UCSD-AML1 (cell line): ENCODE measurements around the gene MPRIP.
A peak's percentile ranks its signal among the peaks of the same experiment; 100 is the strongest.
"Not testable (repeated sequence)": the region's sequence is repeated elsewhere in the genome, so short reads cannot be mapped to it uniquely, and the experiment has no call there.

Experiments
- DNase-seq: peaks from one replicate; lab custom pipeline; 2025; ENCODE audit not compliant: unreplicated experiment; lab: John Stamatoyannopoulos, UW

MPRIP gene

DNA sequence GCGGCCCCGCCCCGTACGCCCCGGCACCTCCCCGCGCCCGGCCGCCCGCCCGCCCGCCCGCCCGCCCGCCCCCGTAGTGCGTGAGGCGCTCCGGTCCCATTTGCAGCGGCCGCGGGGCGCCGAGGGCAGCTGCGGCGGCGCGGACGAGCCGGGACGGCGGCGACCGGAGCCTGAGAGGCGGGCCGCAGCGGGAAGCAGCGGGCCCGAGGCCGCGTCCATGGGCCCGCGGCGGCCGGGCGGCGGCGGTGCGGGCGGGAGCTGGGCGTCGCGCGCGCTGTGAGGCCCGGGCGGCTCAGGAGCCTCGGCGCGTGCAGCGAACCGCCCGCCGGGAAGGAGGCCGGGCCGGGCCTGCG is at the start of gene MPRIP:
Gene MPRIP, plus strand, starts transcription at position 74 of the 353 bp plus-strand sequence. CDS start 392 bp downstream, outside the sequence.
- no peak for DNase-seq

GRCh38 chr17:16994631-16995030 is 47.6 kb upstream of the MPRIP start:
- no peak for DNase-seq

DNA sequence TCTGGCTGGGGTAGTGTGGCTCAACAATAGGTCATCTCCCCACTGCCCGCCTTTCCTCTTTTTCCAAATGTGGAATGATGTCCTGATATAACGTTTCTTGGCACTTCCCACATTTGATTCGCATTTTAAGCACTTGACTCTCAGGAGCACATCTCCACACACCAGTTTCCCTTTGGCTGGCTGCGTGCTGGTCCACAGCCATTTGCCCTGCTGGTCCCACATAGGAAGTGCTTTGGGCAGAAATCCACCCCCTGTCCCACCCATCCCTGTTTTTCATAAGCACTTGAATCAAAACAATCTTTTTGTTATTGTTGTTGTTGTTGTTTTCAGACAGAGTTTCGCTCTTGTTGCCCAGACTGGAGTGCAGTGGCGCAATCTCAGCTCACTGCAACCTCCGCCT is 46.3 kb upstream of the MPRIP start:
- no peak for DNase-seq

- DNase-seq, result not testable (repeated sequence)
These were observed 45.5 kb upstream of the MPRIP start for GRCh38 chr17:16996726-16997125.

DNA sequence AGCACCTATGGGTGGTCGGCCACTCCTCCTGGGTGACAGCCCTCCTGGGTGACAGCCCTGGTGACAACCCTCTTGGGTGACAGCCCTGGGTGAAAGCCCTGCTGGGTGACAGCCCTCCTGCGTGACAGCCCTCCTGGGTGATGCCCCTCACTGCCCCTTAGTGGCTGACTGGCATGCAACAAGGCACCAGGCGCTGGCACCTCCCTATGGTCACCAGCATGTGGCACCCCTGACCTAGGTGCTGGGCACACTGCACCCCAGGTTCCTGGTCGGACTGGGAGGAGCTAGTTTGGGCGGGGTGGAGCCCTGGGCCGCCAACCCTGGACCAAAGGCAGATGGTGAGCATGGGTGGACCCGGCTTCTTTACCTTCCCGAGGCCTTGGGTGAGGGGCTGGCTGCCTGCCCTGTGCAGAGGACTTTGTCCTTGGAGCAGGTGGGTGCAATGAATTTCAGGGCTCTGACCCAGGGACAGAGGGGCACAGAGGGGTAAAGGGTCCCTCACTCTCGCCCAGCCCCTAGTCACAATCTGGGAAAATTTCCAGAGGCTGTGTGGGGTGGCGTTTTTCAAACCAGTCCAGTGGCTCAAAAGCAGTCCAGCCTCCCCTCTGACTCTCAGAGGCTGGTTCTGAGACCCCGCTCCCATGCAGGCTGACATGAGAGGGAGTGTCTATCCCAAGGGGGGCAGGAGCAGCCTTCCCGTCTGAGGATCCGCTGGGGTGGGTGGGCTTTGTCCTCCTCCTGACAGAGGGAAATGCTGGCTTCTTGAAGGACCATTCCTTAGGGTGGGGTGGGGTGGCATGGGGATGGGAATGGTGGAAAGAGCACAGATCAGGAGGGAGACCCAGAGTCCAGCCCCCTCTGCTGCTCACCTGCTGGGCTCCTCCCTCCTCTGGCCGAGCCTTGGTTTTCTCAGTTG is 44.5 kb upstream of the MPRIP start:
- DNase-seq, result no peak

DNA sequence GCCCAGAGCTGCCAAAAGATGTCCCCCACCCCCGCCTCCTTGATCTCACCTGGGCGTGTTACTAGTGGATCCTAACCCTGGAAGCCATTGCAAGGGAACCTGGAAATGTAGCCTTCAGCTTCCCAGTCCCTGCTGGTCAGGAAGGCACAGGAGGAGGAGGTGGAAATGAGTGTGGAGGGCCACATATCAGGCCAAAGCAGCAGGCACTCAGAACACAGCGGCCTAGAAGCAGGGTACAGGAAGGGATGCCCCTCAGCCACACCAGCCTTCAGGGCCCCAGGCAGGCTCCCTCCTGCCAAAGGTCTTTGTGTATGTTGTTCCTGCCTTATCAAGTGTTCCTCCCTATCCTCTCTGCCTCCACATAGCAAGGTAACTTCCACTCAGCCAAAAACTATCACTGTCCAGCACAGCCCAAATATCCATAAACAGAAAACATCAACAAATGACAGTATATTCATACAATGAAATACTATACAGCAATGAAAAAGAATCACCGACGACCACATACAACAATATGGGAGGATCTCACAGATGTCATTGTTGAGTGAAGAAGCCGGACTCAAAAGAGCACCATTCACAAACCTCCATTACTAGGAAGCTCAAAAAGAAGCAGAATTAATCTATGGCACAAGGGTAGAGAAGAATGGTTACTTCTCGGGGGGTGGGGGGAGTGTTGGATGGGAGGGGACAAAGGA is 42.2 kb upstream of the MPRIP start:
- no peak for DNase-seq

DNA sequence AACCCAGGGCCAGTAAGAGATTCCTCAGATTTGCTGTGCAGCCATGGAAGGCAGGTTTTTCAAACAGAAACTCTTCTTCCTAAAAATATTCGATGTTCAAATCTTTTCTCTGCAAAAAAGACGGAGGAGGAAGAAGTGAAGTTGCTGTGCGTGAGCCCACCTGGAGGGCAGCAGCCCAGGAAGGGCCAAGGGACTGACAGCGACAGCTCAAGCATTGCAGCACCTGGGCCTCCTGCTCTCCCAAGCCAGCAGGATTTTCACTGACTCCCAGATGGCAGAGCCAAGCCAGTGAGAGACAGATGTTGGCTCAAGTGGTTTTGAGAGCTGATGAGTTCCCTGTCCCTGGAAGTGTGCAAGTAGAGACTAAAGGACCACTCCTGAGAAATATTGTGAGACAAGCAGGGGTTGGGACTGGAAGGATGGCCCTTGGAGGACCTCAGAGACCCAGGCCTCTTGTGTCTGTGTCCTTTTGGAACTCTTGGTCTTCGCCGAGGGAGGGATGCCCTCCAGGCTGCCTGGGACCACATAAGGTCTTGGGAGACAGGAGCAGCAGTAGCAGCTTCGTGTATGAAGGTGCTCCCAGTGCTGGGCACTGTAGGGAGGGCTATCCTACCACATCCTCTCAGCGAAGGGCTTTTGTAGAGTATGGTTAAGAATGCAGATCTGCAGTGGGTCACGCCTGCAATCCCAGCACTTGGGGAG is 41.0 kb upstream of the MPRIP start:
- DNase-seq, result no peak

- DNase-seq, result peak; percentile 74
These were observed 40.3 kb upstream of the MPRIP start for GRCh38 chr17:17001874-17002520.

DNA sequence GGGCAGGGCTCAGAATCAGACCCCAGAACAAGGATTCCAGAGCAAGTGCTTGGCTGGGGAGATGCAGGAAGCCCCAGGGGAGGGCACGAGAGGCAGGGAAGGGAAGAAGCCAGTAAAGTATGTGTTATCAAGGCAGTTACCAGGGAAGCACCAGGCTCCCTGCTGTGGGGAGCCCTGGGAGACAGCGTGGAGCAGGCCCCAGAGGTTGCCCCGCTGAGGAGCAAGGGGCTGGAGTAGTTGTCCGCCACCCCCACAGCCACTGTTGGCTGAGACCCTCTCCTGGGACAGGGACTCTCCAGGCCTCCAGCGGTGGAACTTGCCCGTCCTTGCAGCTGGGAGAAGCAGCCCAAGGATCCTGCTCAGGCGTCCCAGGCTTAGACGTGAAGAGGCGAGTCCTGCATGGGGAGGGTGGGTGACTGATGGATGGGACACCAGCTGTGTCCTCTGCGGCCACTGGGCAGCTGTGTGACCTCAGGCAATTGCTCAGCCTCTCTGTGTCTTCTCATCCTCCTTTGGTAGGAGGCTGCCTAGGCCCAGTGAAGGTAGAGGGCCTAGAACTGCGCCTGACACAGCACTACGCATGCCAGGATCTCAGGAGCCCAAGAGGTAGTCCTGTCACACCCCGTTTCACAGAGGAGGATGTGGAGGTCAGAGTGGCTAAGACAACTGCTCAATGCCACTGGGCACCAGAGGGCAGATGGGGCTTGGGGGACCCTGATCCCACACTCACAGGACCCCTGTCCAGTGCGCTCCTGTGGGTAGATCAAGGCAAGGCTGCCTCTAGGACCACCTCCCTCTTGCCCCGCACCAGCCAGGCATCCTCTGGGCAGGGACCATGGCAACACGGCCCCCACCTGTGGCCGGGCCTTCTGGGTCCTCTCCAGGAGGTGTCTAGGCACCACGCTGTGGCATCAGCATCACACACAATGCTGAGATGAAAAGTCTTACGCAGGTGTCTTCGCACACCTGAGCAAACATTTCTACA is 39.2 kb upstream of the MPRIP start:
- DNase-seq, result not testable (repeated sequence)

DNA sequence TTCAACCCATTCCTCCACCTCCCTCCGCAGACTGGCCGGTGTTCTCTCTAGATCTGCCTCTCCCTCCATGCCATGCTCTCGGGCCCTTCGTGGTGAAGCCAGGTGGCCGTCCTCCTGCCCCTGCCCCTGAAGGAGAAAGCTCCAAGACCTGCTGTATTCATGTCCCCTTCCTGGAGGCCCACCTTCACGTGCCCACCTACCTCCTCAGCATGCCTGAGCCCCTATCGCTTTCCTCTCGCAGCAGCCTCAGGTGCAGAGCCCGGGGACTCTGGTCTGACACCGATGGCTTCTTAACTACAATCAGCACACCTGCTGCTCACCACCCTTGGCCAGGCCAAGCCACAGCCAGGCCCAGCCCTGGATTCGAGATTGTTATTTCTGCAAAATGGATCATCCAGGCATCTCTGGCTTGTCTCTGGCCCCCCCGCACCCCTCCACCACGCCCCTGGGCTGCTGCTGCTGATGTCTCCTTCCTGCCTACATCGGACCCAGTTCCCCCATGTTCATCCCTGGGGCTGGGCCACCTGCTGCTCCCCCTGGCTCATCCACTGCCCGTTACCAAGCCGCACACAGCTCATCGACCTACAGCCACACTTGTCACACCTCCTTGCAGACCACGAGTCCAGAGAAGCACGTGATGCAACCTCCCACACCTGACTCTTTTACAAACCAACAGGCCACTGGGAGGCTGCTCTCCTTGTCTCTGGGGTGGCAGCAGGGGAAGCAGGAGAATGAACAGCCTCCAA is 37.8 kb upstream of the MPRIP start:
- DNase-seq, result no peak

DNA sequence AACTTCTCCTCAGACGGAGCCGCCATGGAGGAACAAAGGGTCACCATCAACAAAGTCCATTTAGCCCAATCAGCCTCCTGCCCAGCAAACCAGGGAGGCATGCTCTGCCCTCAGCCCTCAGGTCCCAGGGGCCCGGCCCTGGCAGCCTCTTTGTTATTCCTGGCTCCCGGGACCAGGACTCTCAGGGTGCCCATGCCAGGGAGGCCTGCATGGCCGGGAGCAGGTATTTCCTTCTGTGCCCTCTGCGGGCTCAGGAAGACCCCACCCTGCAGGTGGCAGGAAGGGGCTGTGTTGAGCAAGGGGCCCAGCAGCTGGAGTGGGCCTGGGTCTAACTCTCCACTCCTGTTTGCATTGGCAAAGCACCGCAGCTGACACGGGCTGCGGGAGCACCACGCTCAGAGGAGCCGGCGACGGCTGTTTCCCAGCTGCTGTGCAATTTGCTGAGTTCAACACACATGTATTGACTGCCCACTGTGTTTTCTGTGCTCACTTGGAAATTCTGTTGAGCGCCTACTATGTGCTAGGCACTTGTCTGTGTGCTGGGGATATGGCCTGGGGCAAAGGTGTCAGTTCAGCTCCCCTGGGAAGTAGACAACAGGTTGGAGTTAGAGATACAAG is 37.2 kb upstream of the MPRIP start:
- not testable (repeated sequence) for DNase-seq

DNA sequence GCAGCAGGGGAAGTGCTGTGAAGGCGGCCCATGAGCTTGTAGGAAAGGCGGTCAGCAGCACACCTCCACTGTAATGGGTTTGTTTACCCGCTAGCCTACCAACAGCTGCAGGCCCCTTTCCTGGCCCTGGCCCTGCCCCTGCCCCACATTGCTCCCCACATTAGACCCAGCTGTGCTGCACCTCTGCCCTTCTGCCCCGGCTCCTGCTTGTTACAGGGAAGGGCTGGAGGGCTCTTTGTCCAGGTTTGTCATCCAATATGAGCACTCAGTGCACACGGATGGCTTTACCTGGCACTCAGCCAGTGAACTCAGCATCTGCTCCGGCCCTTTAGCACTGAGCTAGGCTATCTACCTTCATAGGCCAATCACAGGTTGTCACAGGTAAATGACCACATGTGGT is 34.4 kb upstream of the MPRIP start:
- not testable (repeated sequence) for DNase-seq

DNA sequence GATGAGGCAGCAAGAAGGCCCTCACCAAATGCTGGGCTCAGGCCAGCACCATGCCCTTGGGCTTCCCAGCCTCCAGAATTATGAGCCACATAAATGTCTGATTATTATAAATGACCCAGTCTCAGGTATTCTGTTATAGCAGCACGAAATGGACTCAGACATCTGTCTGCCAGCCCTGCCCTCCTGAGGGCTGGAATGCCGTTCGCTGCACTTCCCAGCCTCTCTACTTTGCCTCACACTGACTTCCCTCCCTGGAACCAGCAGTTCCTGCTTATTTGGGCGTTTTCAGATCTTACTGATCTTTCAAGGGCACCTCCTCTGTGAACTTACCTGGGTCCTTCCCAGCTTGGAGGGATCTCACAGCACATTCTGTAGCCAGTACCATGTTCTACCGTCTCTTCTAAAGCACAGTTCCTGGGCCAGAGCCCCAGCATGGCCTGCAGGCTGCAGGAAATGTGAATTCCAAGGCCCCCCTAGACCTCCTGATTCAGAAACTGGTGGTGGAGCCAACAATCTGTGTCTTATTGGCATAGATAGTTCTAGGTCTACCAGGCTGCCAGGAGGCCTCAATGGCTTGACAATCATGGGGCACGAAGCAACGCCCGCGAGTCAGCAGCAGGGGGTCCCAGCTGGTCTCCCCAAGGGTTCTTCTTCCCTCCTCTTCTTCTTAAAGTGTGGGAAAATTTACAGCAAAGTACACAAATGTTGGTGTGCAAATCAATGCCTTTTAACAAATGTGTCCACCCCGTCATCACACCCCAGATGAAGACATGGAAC is 33.4 kb upstream of the MPRIP start:
- not testable (repeated sequence) for DNase-seq

DNA sequence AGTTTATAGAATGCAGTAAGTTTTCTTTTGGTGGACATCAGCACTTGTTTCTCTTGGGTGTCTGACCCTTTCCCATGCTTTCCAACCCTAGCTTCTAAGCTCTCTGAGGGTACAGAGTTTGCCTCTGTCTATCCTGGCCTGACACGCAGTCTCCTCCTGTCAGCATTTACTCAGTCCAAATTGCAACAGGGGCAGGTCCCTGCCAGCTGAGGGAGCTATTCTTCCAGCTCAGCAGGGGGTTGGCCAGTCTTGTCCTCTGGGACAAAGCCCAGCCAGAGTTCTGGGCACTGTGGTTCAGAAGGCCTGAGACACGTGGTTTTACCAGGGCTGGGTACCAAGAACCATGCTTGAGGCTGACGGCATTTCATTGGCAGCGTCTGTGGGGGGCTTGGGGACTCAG is 32.3 kb upstream of the MPRIP start:
- DNase-seq, result not testable (repeated sequence)

DNA sequence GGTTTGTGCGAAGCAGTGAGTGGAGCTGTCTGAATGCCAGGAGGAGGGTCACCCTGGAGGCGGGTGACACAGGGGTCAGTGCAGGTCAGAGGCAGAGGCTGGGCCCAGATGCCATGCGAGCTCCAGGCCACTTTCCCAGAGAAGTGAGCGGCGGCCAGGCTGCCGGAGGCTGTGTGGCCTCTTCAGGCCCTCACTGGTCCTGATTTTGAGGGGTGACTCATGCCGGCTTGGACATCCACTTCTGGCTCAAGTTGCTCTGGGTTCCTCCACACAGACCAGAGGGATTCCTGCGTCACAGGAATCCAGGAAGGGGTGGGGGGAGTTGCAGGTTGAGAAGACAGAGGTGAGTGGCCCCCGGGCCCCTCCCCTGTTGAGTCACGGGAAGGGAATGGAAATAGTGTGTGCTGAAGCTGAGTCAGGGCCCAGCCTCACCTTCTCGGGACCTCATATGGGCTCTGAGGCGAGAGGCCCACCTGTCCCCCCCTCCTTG is 31.7 kb upstream of the MPRIP start:
- DNase-seq, result not testable (repeated sequence)

GRCh38 chr17:17011043-17011907 is 31.0 kb upstream of the MPRIP start:
- not testable (repeated sequence) for DNase-seq
